Left lobe of liver (tissue), 2 donors: Measurements from ENCODE around the gene SON. TPM values are rescaled to one million over a fixed set of nuclear protein-coding genes. Genes with fewer than 3 reads are reported as not detected.
A peak's percentile ranks its signal among the peaks of the same experiment; 100 is the strongest.
"Not testable (repeated sequence)": the region's sequence is repeated elsewhere in the genome, so short reads cannot be mapped to it uniquely, and the experiment has no call there.

Experiments
- ATAC-seq: fragments of 200-7000 bp; cut with Tn5 transposase; one replicate; pipeline ENCODE4 v1.9.1; 2020; ENCODE audit warnings: mild to moderate bottlenecking, moderate library complexity
- DNase-seq: peaks from one replicate; pipeline ENCODE4 v3.0.0-alpha.2; 2020; ENCODE audit warnings: low spot score
- total RNA-seq: library from RNA; stranded (reverse); gene quantifications from one replicate; pipeline ENCODE4 v1.2.1, GENCODE V29; 2021
- donor health status: DM: no; HTN: no; CAD: no; lungs with moderate emphysema.
- donor health status: DM: no; HTN: yes; CAD: no.

SON gene, protein sequence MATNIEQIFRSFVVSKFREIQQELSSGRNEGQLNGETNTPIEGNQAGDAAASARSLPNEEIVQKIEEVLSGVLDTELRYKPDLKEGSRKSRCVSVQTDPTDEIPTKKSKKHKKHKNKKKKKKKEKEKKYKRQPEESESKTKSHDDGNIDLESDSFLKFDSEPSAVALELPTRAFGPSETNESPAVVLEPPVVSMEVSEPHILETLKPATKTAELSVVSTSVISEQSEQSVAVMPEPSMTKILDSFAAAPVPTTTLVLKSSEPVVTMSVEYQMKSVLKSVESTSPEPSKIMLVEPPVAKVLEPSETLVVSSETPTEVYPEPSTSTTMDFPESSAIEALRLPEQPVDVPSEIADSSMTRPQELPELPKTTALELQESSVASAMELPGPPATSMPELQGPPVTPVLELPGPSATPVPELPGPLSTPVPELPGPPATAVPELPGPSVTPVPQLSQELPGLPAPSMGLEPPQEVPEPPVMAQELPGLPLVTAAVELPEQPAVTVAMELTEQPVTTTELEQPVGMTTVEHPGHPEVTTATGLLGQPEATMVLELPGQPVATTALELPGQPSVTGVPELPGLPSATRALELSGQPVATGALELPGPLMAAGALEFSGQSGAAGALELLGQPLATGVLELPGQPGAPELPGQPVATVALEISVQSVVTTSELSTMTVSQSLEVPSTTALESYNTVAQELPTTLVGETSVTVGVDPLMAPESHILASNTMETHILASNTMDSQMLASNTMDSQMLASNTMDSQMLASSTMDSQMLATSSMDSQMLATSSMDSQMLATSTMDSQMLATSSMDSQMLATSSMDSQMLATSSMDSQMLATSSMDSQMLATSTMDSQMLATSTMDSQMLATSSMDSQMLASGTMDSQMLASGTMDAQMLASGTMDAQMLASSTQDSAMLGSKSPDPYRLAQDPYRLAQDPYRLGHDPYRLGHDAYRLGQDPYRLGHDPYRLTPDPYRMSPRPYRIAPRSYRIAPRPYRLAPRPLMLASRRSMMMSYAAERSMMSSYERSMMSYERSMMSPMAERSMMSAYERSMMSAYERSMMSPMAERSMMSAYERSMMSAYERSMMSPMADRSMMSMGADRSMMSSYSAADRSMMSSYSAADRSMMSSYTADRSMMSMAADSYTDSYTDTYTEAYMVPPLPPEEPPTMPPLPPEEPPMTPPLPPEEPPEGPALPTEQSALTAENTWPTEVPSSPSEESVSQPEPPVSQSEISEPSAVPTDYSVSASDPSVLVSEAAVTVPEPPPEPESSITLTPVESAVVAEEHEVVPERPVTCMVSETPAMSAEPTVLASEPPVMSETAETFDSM (N-terminal part only)
- total RNA-seq = 94.6 TPM

DNA sequence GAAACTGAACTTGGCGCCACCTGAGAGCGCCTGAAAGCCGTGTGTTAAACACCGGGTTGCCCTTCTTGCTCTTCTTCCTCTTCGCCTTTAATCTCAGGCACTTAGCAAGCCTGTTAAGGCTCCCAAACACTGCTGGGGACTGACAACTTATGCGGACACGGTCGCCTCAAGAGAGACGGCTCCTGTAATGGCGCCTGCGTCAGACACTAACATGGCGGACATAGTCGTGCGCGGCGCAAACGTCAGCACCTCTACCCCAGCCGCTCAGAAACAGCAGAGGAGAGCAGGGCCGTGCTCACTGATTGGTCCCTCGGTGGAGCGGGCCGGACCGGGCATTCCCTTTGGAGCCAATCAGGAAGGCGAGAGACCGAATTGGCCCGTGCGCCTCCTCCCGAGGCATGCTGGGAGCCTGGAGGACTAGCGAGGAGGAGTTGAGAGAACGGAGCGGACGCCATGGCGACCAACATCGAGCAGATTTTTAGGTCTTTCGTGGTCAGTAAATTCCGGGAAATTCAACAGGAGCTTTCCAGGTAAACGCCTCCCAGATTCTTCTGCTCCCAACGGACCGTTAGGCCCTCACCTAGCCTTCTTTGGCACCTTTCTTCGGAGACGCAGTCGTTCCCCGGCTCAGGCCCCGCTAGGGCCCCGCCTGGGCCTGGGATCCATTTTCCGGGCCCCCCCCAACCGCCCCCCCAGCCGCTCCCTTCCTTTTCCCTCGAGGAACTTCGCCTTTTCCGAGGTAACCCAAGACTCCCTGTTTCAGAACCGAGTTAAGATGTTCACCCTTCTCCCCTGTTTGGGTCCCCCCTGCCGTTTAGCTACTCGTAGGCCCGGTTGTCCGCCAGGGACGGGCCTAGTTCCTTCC is at the start of gene SON:
TSS of gene SON (plus strand) at position 399 of the 865 bp plus-strand sequence. CDS start at position 454, 55 bp downstream.
- DNase-seq (peak; percentile 99), ATAC-seq (peak; percentile 90)

DNA sequence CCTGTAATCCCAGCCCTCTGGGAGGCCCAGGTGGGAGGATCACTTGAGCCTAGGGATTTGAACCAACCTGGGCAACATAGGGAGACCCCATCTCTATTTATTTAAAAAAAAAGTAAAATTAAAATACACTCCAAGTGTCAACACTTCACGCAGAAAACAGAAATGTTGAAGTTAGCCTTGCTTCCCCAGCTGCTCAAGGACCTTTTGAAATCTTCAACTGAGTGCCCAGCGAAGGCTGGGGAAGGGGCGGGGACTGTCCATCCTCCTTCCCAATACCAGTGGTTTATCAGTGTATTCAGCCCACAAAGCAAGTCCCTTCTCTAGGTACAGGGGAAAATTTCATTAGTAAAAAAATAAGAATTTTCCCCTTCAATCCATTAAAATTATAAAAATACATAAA is 49.1 kb upstream of the SON start:
- DNase-seq = no peak
- ATAC-seq = no peak

DNA sequence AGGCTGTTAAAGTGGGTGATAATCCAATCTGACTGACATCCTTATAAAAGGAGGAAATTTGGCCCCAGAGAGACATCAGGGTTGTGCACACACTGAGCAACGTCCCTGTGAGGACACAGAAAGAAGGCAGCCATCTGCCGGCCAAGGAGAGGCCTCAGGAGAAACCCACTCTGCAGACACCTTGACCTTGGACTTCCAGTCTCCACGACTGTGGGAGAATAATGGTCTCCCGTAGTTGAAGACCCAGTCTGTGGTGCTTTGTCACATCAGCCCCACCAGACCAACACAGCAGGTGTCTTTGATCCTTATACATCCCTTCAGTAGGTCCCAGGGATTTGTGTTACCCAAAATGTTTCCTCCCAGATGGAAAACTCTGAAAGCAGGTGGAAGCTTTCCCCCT is 47.1 kb upstream of the SON start:
- DNase-seq = no peak
- ATAC-seq = no peak

DNA sequence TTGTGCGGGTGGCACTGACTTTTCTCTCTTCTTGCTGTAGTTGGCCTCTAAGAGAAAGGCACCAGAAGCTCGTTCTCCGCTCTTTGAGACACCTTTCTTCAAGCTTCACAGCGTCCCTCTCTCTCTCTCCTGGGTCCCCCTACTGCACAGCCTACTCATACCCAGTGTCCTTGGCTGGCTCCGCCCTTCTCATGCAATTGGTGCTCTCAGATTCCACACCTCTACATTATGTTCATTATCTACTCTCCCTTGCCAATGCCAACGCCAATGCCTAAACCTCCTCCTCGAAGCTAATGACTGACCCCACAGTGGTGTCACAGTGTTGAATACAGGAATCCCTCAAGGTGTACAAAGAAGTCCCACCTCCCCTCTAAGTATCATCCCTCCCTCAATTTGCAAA is 46.5 kb upstream of the SON start:
- DNase-seq (no peak), ATAC-seq (no peak)

DNA sequence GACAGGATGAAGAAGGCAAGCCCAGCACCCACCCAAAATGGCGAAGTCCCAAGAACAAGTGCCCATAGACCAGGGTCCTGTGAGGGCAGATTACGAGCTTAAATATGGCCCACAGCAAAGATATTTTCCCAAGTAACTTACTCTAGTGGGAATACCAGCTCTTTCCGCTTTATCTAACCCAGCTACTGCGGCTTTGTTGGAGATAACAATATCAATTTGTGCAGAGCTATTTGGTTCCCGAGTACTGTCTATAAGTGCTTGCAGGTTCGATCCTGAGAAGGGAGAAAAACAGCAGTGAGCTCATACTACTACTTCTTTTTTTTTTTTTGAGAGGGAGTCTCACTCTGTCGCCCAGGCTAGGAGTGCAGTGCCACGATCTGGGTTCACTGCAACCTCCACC is 37.0 kb upstream of the SON start:
- no peak for DNase-seq
- no peak for ATAC-seq

DNA sequence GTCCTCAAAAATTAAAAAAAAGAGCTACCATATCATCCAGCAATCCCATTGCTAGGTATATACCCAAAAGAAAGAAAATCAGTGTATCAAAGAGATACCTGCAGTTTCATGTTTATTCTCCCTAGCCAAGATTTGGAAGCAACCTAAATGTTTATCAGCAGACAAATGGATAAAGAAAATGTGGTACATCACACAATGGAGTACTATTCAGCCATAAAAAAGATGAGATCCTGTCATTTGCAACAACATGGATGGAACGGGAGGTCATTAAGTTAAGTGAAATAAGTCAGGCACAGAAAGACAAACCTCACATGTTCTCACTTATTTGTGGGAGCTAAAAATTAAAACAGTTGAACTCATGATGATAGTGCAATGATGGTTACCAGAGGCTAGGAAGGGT is 35.8 kb upstream of the SON start:
- not testable (repeated sequence) for ATAC-seq

DNA sequence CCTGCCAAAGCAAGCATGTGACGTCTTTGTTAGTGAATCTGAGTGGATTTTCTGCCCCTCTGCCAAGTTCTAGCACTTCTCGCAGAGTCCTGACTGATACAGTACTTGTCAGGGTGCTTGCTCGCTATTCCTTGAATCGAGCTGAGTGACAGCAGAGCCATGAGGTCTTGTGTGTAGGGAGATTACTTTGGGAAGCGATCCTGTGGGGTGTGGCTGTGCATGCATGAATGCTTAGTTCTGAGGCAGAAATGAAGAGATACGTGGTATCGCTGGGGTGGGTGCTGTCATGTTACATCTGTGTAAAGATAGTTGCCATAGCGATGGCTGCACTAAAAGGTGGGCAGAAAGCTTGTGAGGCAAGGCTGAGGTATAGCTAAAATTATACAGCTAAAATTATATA is 32.0 kb upstream of the SON start:
- DNase-seq (no peak), ATAC-seq (no peak)

More for the DNA sequence above, 35.8 kb upstream of the SON start:
- DNase-seq = not testable (repeated sequence)

DNA sequence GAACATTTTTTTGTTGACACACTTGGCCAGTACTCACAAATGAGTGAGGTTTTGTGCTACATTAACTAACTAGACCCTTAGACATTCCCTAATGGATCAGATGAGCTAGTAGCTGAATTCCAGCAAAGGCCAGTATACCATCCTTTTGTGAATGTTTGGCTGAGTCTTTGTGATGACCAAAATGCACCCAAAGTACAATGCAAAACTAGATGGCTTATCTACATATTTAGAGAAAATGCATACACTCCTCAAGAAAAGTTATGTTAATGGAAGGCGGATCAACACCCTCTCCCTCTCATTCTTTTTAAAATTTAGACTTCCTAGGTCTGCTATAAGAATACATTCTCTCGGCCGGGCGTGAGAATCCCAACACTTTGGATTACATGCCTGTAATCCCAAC is 31.2 kb upstream of the SON start:
- DNase-seq = no peak
- no peak for ATAC-seq

DNA sequence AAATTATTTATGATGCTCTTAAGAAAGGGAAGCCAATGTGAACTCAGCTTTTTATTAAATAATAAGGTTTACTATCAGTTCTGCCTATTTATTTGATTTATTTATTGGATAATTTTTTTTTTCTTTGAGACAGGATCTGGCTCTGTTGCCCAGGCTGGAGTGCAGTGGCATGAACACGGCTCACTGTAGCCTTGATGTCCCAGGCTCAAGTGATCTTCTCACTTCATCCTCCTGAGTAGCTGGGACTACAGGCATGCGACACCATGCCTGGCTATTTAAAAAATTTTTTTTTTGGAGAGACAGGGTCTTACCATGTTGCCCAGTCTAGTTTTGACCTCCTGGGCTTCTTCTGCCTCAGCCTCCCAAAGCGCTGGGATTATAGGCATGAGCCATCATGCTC is 30.4 kb upstream of the SON start:
- no peak for DNase-seq
- no peak for ATAC-seq

DNA sequence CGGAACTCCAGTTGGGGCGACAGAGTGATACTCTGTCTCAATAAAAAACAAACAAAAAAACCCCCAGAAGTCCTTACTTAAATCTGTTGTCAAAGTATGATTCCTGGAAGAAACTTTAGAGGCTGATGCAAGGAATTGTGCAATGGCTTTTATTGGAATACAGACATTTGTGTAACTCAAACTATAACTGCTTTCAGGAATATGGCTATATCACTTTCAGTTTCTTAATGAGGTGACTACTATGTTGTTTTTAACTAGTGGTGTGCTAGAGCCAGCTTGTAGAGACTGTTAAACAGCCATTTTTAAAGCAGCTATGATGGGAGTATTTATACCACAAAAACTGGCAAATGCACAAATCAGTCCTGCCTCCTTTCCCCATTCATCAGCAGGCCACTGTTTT is 28.6 kb upstream of the SON start:
- no peak for ATAC-seq
- DNase-seq = no peak

DNA sequence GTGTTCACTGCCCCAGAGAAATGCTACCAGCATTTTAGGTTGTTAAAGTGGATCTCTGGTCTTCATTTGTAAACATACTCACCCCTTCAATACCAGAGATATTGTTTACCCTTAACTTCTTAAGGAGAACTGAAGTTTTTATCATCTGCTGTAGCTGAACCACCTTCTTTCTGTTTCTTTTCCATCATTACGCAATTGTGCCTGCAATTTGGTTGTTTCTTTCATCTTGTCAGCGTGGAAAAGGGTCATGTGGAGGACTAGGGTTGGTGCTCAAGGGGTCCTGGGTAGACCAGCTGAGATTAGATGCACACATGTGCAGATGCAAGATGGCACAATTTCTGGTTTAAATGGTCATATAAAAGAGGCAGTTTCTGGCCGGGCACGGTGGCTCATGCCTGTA is 23.9 kb upstream of the SON start:
- ATAC-seq (no peak), DNase-seq (no peak)

DNA sequence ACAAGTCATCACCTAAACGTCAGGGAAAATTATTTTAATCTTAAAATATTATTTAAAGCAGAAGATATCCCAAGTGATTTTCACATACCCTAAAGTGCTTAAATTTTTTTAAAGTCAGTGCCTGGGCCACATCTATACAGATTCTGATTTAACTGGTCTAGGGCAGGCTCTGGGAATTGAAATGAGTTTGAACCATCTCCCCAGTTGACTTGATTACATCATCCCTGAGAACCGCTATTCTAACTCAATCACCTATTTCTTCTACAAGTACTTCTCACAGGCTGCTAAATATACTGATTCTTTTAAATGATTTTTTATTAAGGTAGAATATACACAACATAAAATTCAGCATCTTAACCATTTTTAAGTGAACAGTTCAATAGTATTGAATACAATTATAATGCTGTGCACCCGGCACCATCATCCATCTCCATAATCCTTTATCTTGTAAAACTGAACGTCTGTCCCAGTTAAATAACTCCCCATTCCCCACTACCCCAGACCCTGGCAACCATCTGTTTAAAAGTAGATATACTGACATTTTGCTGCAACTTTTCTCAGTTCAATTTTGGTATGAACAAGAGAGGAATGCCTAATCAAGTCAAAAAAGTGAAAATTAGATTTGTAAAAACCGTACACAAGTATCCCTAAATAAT is 20.4 kb upstream of the SON start:
- ATAC-seq (no peak), DNase-seq (no peak)

DNA sequence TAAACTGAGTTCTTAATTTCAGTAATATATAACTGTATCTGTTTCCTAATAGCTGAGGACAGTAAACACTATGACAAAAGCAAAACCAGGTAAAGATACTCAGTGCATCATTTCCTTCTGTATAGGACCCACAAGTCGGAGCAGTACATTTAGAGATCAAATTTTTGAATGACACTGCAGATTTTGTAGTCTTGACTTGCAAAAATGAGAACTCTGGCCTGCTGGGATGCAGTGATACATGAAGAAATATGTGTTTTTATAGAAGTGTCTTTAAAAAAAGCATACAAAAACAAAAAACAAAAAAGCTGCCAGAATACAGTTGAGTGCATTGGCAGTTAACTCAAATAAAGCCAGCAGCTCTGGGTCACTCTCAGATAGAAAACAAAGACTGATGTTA is 19.9 kb upstream of the SON start:
- DNase-seq = no peak
- no peak for ATAC-seq

DNA sequence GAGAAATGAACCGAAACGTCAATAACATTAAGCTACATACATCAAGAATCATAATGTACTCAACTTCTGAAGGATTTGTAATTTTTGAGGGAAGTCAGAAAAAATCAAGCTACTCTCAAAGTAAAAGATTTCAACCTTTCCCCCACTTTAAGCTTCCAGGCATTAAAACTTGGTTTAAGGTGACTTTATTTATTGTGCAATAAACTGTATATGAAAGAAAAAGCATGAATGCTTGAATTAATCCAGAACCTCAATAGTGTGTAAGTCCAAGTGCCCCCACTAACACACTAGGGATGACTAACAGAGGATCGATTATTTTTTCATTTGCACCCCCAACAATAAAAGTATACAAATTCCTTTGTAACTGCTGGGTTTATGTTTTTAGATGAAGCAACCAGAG is 11.8 kb upstream of the SON start:
- ATAC-seq (no peak), DNase-seq (no peak)

DNA sequence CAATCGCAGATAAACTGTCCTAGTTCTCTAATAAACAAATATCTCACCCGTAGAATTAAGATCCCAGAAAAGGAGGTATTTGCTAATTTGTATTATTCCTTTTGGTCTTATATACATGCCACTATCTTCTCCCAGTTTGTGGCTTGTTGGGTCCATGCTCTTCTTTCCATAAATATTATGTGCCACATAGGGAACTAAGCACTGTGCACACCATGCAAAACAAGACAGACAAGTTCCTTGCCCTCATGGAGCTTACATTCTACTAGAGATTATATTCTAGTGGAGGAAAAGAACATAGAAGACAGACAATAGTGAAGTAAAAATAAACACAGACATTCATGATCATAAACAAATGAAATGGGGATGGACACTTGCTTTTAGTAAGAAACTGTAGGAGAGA is 5.6 kb upstream of the SON start:
- no peak for DNase-seq
- ATAC-seq = no peak

DNA sequence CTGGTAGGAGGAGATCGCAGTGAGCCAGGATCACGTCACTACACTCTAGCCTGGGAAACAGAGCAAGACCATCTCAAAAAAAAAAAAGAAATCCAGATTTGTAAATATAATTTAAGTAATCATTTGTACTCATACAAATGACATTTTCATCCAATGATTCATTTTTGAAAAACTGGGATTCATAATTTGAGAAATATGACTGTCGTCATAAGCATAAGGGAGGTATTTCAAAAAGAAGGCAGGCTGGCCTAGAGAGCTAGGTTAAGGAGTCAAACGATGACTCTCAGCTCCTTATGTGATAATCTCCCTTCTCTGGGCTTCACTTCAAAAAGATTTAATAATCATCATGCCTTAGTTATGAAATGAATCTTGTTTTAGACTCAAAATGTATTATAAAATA is 3.2 kb upstream of the SON start:
- ATAC-seq = no peak
- no peak for DNase-seq

DNA sequence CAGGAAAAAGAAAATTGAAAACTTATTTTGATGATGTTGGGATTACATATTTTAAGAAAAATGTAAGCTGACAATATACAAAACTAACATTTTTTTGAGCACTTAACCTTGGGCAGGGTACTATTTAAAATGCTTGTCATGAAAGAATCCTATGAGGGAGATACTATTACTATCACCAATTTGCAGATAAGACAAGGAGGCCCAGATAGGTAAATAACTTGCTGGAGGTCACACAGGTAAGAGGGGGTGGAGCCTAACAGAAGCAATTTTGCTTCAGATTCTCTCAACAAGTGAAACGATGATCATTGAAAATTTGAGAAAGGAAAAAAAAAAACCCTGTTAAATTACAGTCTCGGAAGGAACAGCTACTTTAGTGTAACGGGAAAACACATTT is 2.1 kb upstream of the SON start:
- DNase-seq = no peak
- ATAC-seq = no peak

DNA sequence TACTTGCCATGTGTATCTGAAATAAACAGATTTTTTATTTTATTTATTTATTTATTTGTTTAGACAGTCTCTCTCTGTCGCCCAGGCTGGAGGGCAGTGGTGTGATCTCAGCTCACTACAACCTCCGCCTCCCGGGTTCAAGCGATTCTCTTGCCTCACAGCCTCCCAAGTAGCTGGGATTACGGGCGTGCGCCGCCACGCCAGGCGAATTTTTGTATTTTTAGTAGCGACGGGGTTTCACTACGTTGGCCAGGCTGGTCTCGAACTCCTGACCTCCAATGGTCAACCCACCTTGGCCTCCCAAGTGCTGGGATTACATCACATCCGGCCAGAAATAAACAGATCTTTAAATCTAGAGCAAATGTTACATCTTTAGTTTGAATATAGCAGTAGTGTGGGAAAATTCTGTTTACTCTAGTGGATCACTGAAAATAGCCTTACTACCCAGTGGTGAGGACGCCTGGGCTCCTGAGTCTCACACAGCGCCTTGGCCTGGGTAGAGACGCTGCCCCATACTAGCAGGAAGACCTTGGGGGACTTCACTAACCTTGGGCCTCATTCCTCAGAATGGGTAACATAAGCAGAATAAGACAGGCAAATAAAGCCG is 1.6 kb upstream of the SON start:
- ATAC-seq = no peak
- DNase-seq = no peak
